ENCODE results near the gene GSTO2.

Gene GSTO2

DNA sequence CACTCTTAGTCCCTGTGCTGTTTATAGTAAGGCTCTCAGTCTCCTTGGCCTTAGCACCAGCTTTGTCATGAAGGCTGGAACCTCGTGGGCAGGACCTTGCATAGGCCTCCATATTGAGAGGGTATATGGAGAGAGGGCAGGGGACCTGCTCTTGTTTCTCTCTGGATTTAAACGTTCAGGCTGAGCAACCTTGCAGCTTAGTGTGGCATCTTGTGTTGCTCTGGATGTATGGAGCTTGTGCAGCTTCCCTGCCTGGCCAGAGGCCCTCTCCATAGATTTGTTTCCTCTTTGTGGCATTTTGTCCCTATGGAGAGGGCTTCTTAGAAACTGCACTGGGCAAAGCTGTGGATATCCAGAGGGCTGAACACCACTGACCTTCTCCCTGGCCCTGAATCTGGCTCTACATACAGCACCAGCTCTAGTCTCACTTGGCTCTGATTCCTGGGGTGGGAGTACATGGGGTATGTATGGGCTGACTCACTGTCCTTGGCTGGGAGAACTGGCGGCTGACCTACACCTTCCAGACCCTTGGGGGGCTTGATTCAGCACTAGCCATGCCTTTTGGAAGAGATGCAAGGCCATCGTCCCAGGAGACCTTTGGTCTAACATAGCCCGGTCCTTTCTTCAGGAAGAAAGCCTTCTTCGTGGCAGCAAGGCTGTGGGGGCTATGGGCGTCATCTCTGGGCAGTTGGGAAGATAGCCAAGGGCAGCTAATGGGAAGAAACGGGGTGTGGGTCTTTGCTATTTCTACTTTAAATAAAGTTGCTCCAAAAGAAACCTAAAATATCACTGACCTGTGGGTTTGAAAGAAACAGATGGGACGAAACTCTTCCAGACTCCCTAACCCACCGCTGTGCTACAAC is 38.8 kb downstream of the GSTO2 start:
- no peak for DNase-seq (ENCODE audit: low read depth in 1 of 2, low spot score in 1 of 2)

- DNase-seq (ENCODE audit: low read depth in 1 of 2, low spot score in 1 of 2), result no peak
Observed at GRCh38 chr10:104308439-104308903, 39.5 kb downstream of the GSTO2 start.

DNA sequence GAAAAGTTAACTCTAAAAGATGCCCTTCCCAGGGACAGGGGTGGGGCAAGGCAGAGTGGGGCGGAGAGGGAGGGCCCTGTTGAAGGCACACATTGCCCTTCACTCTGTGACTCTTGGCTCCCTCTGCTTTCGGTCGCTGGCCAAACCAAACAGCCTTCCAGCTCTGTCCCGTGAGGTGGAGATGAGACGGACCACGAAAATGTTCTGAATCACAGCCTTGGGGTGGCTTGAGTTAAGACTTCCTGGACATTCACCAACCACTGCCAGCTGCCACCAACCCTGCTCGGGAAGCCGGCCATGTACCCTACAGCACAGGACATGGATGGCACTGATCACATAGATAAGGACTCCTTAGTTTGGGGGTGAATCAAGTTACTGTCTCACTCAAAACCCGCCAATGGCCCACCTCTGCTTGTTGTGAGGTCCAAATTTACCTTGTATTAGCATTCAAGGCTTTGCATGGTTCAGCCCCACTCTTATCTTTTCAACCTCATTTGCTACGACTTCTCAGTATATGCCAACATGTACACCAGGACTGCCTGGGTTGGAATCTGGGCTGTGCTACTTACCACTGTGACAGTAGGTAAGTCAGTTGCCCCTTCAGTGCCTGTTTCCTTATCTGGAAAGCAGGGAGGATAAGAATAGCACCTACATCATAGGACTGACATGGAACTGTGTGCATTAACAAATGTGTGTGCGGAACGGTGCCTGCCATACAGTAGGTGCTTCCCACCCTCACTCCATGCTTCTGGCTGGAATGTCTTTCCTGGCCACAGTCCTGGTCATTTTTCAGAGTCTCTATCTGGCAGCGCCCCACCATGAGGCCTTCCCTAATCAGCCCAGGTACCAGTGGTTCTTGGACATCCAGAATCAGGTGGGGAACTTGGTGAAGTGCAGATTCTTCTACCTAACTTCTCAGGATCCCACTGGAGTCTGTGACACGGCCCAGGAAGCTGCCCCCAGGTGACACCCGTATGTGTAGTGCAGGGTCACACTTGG is 41.3 kb downstream of the GSTO2 start:
- no peak for DNase-seq (ENCODE audit: low read depth in 1 of 2, low spot score in 1 of 2)

GRCh38 chr10:104311184-104311720 is 42.3 kb downstream of the GSTO2 start:
- DNase-seq (ENCODE audit: low read depth in 1 of 2, low spot score in 1 of 2), result no peak

- no peak for DNase-seq (ENCODE audit: low read depth in 1 of 2, low spot score in 1 of 2)
Observed at GRCh38 chr10:104314591-104315485, 45.9 kb downstream of the GSTO2 start.

- no peak for DNase-seq (ENCODE audit: low read depth in 1 of 2, low spot score in 1 of 2)
Observed at GRCh38 chr10:104315486-104315921, 46.5 kb downstream of the GSTO2 start.

GRCh38 chr10:104316321-104317099 is 47.5 kb downstream of the GSTO2 start:
- DNase-seq (ENCODE audit: low read depth in 1 of 2, low spot score in 1 of 2), result no peak

- no peak for DNase-seq (ENCODE audit: low read depth in 1 of 2, low spot score in 1 of 2)
Observed at GRCh38 chr10:104317269-104317710, 48.3 kb downstream of the GSTO2 start.

DNA sequence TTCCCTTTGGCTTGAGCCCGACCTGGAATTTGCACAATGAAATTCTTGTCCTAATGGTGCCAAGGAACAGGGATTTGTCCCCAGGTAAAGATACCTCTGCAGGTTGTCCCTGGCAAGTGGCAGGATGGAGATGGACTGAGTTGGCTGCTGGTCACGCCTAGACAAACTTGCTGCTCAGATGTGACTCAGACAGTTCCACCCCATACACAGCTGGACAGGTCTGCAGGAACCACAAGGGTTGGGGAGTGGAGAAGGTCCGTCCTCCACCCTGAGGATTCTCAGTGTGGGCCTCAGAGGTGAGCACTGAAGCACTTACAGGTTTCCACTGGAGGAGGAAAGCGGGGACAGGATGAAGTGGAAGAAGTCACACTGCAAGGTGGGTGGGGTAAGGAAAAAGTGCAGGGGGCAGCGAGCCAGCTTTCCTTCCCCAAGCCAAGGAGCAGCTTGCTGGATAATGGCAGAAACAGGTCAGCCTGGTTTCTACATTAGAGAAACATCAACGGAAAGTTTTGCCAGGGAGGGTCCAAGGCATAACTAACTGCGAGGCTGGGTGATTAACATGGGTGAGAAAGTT is 48.8 kb downstream of the GSTO2 start:
- no peak for DNase-seq (ENCODE audit: low read depth in 1 of 2, low spot score in 1 of 2)

DNA sequence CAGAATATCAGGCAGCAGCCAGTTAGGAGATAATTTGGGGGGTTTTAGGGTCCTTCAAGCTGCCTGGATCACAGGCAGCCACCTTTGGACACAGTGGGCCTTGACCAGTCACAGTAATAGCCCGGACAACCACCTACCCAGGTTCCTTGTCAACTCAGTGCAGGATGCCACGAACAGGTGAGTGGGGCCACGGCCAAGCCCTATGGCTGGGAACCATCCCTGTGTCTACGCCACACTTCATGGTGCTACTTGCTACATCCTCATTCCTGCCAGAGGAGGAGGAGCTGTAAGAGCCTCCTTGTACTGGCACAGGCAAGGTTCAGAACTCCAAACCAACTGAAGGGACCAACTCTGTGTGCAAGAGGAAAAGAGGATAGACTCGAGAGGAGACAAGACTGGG is 49.3 kb downstream of the GSTO2 start:
- DNase-seq (ENCODE audit: low read depth in 1 of 2, low spot score in 1 of 2), result no peak

DNA sequence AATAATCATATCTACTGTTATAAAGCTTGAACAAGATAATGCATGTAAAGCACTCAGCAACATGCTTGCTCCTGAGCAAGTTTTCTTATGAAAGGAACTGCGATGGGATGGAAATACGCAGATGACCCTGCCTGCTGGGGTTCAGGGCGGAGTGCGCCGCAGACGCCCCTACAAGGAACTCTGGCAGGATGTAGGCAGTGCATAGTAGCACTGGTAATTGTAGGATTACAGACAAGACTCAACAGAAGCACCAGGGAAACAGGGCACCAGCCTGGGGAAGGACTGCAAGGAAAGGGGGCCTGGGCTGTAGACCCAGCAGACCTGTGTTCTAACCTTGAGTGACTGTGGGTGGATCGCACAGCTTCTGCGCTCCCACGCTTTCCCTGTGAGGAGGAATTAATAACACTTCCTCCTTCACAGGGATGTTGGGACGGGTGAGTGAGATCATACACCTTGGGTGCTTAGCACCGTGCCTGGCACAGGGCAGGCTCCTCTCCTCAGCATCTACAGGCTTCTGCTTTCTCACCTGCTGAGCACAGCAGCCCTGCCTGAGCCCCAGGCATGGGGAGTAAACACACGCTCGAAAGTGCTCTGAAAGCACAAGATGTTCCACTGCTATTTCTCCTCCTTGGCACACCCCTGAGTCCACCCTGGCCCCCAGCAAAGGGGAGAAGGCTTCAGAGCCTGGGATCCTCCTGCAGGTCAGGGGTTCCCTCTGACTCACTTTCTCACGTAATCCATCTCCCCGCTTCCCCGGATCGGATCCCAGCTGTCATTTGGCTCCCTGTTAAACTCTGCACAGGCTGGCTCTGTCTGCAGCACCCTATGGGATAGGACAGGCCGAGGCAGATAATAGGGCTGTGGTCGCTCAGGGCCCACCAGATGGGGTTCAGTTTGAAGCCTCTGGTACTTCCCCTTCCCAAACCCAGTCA is 50.1 kb downstream of the GSTO2 start:
- DNase-seq (ENCODE audit: low read depth in 1 of 2, low spot score in 1 of 2), result no peak

DNA sequence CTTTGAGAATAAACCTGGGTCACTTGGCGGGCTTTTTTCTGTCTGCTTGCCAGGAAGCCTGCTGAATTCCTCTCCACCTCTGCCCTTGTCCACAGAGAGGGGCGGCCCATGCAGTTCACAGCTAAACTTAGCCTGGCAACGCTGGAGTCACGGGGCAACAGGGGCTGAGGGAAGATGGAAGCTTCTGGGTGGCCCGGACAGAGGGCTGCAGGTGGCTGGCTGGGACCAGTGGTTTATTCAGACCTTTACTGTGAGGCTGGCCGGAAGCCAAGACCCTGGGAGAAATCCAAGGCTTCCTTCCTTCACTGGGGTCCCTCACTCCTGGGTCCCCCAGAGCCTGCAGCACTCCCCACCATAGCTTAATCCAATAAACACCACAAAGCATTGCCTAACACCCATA is 52.2 kb downstream of the GSTO2 start:
- DNase-seq (ENCODE audit: low read depth in 1 of 2, low spot score in 1 of 2), result no peak

- no peak for DNase-seq (ENCODE audit: low read depth in 1 of 2, low spot score in 1 of 2)
Observed at GRCh38 chr10:104321725-104322415, 52.9 kb downstream of the GSTO2 start.

- DNase-seq (ENCODE audit: low read depth in 1 of 2, low spot score in 1 of 2), result no peak
Observed at GRCh38 chr10:104322416-104322782, 53.4 kb downstream of the GSTO2 start.

- no peak for DNase-seq (ENCODE audit: low read depth in 1 of 2, low spot score in 1 of 2)
Observed at GRCh38 chr10:104323085-104323484, 54.1 kb downstream of the GSTO2 start.

GRCh38 chr10:104323760-104324201 is 54.8 kb downstream of the GSTO2 start:
- DNase-seq (ENCODE audit: low read depth in 1 of 2, low spot score in 1 of 2), result no peak

GRCh38 chr10:104324221-104324686 is 55.3 kb downstream of the GSTO2 start:
- DNase-seq (ENCODE audit: low read depth in 1 of 2, low spot score in 1 of 2), result no peak
